Hepatocyte (in vitro differentiated cells): ENCODE data around the gene BRSK1.

Experiments
- EZH2 ChIP-seq: fragments of 200-600 bp; sonication (generic); IDR thresholded peaks from 2 replicates; pipeline ENCODE4 v1.6.1; 2016; ENCODE audit warnings: antibody characterized with exemption, mild to moderate bottlenecking, borderline replicate concordance
- TF ChIP-seq, protein P1 (sequence below): fragments of 200-600 bp; sonication (generic); IDR thresholded peaks from 2 replicates; pipeline ENCODE4 v1.5.1; 2016; ENCODE audit warnings: antibody characterized with exemption, mild to moderate bottlenecking; ENCODE audit not compliant: poor library complexity

DNA sequence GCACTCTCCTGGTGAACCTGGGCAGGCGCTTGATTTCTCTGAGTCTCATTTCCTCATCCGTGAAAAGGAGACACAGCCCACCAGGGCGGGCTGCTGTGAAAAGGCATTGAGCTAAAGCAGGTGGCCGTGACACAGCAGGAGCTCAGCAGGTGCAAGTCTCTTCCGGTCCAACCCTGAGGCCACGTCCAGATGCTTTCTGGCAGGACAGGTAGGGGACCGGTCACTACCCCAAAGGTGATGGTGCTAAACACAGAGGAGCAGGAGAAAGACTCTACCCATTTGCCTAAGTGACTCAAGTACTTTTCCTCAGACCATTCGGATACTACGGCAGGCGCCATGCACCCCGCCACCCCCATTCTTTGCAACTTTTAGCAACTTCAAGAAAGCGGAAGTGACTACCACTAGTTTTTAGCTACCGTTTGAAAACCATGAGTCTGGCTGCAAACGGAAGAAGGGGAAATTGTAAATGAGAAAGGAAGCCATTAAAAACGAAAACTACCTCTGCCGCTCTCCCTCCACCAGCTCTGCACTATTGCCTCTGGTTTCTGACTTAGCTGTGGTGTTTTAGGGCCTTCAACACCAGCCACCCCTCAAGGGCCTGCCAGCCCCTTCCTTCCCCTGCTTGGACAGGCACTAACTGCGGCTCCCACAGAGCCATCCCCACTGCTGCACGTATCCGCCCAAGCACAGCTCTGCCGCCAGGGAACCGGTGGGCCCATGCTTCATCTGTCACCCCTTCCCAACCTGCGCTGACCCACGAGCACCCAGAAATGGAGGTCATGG lies 29.8 kb upstream of the BRSK1 start:
- TF ChIP-seq, protein P1, sequence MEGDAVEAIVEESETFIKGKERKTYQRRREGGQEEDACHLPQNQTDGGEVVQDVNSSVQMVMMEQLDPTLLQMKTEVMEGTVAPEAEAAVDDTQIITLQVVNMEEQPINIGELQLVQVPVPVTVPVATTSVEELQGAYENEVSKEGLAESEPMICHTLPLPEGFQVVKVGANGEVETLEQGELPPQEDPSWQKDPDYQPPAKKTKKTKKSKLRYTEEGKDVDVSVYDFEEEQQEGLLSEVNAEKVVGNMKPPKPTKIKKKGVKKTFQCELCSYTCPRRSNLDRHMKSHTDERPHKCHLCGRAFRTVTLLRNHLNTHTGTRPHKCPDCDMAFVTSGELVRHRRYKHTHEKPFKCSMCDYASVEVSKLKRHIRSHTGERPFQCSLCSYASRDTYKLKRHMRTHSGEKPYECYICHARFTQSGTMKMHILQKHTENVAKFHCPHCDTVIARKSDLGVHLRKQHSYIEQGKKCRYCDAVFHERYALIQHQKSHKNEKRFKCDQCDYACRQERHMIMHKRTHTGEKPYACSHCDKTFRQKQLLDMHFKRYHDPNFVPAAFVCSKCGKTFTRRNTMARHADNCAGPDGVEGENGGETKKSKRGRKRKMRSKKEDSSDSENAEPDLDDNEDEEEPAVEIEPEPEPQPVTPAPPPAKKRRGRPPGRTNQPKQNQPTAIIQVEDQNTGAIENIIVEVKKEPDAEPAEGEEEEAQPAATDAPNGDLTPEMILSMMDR, result no peak
- TF ChIP-seq EZH2, result no peak
